ENCODE data around the gene SPATA31C2.
"Not testable (repeated sequence)": the region's sequence is repeated elsewhere in the genome, so short reads cannot be mapped to it uniquely, and the experiment has no call there.

Gene SPATA31C2

DNA sequence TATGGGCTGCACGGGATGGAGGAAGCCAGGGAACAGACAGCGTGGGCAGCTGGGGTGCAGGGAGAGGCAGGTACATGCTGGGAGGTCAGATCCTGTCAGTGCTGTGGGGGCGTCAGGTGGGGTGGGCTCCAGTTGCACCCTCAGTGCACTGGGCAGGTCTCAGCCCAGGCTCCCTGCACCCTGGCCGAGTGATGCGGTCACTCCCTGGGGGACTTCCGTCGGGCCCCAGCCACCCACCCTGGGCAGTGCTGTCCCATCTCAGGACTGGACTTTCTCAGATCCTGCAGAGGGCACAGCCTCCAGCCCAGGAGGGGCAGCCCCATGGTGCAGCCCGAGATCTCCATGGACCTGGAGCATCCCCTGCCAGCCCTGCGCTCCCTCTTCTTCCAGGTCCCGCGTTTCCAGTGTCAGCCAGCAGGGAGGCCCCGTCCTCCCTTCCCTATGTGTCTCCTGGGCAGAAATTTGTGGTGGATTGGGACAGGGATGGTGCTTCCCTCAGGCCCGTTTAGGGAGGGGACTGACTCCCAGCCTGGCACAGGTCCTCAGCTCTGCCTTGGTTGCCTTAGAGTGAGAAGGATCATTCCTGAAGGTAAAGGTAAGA, 10.5 kb downstream of the SPATA31C2 start:
- not testable (repeated sequence) for FAIRE-seq; DNase-seq (ENCODE audit: low spot score)

GRCh38 chr9:88123413-88123812, 14.9 kb downstream of the SPATA31C2 start:
- FAIRE-seq; DNase-seq (ENCODE audit: low spot score): not testable (repeated sequence)

GRCh38 chr9:88118121-88118520, 20.2 kb downstream of the SPATA31C2 start:
- DNase-seq (ENCODE audit: low spot score); FAIRE-seq: not testable (repeated sequence)

DNA sequence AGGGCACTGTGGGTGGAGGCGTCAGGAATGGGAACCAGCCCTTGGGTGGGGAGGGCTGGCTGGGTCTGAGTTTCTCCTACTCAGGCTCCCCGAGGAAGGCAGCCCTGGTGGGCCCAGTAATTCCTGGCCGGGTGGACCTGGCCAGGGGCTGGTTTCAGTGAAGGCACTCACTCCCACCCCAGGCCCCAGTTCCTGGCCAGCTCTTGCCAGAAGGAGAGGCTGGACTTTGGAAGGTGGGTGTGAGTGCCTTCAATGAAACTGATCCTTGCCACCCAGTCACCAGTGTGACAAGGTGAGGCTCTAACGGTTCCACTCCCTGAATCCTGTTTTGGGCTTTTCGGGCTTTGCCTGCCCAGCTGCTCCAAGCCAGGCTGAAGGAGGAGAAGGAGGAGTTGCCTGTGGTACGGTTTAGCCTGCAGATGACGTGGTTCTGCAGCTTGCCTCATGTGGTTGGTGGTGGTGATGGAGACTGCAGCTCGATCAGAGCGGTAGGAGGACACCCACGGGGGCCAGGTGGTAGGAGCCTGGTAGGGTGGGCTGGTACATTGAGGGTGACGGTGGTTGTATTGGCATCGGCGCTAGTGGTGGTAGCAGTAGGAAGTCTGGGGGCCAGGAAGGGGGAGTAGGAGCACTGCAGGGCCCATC, 23.2 kb downstream of the SPATA31C2 start:
- FAIRE-seq; DNase-seq (ENCODE audit: low spot score): not testable (repeated sequence)

DNA sequence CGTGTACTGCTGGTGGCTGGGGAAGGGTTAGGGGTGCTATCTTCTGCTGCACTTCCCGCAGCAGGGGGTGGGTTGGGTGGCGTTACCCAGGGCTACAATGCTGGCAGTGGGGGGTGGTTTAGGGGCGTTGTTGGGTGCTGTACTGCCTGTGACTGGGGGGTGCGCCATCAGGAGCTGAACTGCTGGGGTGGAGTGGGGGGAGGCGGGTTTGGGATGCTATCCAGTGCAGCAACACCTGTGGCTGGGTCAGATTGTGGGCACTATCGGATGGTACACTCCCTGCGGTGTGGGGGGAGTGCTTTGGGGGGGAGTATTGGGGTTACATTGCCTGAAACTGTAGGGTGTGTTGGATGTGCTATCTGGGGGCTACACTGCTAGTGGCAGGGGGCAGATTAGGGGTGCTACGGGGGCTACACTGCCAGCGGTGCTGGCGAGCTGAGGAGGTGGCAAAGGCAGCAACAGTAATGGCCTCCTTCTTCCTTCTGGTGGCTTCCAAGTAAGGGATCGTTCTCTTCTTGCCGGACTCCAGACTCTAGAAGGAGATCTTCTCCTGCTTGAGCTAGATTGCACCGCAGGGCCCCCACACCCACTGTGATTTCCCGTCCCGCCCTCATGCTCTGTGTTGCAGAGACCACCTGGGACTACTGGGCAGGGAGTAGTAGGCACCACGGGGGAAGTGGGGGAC, 23.9 kb downstream of the SPATA31C2 start:
- DNase-seq (ENCODE audit: low spot score); FAIRE-seq: not testable (repeated sequence)

DNA sequence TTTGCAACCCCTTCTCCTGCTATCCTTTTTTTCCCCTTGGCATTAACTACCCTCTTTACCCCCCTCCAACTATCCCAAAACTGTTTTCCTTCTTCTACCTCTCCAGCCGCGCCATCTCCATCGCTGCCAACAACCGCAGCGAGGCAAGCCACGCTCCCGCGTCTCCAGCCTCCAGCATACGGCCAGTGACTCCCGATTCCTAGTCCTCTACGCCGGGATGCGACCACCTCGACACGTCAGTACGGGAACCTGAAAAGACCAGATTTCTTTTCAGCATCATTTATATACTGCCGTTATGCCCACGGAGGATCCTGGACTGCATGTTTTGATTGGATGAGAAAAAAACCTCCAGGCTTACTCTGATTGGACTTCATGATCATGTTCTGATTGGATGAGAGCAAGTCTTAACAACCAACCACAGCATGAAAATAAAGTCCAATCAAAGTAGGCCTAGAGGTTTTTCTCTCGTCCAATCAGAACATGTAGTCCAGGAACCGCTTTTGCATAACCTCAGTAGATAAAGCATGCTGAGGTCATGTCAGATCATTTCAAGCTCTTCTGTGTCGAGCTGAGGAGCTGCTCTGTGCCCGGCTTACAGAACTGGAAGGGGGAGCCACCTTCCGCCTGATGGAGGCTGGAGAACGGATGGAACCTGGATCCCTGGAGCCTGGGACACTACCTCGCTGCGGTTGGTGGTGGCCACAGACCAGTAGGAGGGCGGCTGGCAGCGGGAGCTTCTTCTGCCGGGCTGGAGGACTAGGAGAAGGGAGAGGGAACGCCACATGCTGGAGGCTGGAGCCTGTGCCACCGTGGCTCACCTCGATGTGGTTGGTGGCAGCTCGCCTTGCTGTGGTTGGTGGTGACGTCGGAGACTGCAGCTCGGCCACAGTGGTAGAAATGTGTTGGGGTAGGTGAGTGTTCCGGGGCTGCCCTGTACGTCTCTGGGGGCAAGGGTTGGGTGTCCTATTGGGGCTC, 24.8 kb downstream of the SPATA31C2 start:
- not testable (repeated sequence) for DNase-seq (ENCODE audit: low spot score); FAIRE-seq

- no peak for DNase-seq (ENCODE audit: low spot score)
- peak; percentile 35 for FAIRE-seq
Observed at GRCh38 chr9:88110026-88110425, 28.2 kb downstream of the SPATA31C2 start.

DNA sequence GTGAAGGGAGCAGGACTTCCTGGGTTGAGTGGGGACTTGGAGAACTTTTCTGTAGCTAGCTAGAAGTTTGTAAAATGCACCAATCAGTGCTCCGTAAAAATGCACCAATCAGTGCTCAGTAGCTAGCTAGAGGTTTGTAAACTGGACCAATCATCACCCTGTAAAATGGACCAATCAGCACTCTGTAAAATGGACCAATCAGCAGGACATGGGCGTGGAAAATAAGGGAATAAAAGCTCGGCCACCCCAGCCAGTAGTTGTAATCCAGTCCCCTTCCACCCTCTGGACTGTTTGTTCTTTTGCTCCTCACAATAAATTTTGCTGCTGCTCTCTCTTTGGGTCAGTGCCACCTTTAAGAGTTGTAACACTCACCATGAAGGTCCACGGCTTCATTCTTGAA, 29.5 kb downstream of the SPATA31C2 start:
- DNase-seq (ENCODE audit: low spot score) (no peak), FAIRE-seq (no peak)

- no peak for DNase-seq (ENCODE audit: low spot score)
- no peak for FAIRE-seq
Observed at GRCh38 chr9:88106492-88106891, 31.8 kb downstream of the SPATA31C2 start.

- FAIRE-seq, result no peak
- DNase-seq (ENCODE audit: low spot score), result no peak
Observed at GRCh38 chr9:88092797-88093331, 45.4 kb downstream of the SPATA31C2 start.

DNA sequence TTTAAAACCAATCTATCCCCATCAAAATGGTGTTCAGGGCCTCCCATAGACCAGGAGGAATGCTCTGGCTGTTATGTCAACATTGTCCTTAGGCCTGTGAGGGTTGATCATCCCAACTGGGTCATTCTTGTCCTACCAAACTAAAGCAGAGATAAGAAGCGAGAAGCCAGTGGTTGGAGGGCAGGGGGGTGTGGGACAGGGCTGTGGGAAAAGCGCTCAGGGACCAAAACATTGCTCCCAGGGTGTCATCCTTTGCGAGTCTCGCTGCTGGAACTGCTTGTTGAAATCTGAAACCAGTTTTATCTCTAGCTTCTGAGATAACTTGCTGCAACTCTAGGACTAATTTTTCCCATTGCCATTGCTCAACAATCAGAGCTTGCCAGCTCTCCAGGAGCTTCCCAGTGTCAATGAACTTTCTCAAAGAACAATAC, 48.1 kb downstream of the SPATA31C2 start:
- FAIRE-seq (no peak), DNase-seq (ENCODE audit: low spot score) (no peak)

DNA sequence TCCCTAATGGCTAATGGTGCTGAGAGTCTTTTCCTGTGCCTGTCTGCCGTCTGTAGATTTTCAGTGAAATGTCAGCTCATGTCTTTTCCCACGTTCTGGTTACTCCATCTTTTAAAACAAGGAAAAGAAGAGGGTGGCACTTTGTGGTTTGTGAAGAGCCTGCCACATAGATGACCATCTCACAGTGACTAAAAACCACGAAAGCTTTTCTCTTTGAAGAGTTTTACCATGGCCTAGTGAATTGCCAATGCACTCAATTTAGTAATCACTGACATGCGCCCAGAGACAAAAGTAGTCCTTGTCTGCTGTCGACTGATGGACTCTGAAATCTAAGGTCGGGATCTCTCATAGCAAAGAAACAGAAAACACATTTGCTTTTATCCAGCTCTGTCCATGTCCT, 50.4 kb downstream of the SPATA31C2 start:
- FAIRE-seq (no peak), DNase-seq (ENCODE audit: low spot score) (no peak)

GRCh38 chr9:88085476-88085875, 52.8 kb downstream of the SPATA31C2 start:
- DNase-seq (ENCODE audit: low spot score), result no peak
- FAIRE-seq, result no peak

GRCh38 chr9:88084357-88085183, 53.7 kb downstream of the SPATA31C2 start:
- DNase-seq (ENCODE audit: low spot score) (no peak), FAIRE-seq (no peak)
